Gastroesophageal sphincter (tissue), 3 donors: Measurements from ENCODE around the gene KLHL29.

Experiments
- POLR2AphosphoS5 ChIP-seq: sonication (generic); formaldehyde crosslinking; IDR thresholded peaks from one replicate; pipeline ENCODE4 v1.6.1; 2017; ENCODE audit warnings: antibody characterized with exemption
- TF ChIP-seq, protein P1 (sequence below), 4 experiments: fragments of 200-600 bp in 2 of 4; fragments of 450-650 bp in 2 of 4; sonication (generic) in 1 of 4; IDR thresholded peaks; one replicate each; pipeline ENCODE4 v1.5.1; 2017 to 2019; ENCODE audit warnings: antibody characterized with exemption in 4 of 4, mild to moderate bottlenecking in 2 of 4, moderate library complexity in 2 of 4

- no peak for TF ChIP-seq POLR2AphosphoS5
- TF ChIP-seq, protein P1, sequence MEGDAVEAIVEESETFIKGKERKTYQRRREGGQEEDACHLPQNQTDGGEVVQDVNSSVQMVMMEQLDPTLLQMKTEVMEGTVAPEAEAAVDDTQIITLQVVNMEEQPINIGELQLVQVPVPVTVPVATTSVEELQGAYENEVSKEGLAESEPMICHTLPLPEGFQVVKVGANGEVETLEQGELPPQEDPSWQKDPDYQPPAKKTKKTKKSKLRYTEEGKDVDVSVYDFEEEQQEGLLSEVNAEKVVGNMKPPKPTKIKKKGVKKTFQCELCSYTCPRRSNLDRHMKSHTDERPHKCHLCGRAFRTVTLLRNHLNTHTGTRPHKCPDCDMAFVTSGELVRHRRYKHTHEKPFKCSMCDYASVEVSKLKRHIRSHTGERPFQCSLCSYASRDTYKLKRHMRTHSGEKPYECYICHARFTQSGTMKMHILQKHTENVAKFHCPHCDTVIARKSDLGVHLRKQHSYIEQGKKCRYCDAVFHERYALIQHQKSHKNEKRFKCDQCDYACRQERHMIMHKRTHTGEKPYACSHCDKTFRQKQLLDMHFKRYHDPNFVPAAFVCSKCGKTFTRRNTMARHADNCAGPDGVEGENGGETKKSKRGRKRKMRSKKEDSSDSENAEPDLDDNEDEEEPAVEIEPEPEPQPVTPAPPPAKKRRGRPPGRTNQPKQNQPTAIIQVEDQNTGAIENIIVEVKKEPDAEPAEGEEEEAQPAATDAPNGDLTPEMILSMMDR (IDR thresholded peaks at IDR 0.05): no peak
These were observed 50.5 kb downstream of the KLHL29 start for GRCh38 chr2:23435250-23436035.
